T-helper 22 cell (primary cell): ENCODE measurements around the gene MCHR2.

Experiments used
- DNase-seq: peaks from one replicate; pipeline ENCODE4 v3.0.0-alpha.2; 2020; ENCODE audit warnings: low read depth

MCHR2 gene

DNA sequence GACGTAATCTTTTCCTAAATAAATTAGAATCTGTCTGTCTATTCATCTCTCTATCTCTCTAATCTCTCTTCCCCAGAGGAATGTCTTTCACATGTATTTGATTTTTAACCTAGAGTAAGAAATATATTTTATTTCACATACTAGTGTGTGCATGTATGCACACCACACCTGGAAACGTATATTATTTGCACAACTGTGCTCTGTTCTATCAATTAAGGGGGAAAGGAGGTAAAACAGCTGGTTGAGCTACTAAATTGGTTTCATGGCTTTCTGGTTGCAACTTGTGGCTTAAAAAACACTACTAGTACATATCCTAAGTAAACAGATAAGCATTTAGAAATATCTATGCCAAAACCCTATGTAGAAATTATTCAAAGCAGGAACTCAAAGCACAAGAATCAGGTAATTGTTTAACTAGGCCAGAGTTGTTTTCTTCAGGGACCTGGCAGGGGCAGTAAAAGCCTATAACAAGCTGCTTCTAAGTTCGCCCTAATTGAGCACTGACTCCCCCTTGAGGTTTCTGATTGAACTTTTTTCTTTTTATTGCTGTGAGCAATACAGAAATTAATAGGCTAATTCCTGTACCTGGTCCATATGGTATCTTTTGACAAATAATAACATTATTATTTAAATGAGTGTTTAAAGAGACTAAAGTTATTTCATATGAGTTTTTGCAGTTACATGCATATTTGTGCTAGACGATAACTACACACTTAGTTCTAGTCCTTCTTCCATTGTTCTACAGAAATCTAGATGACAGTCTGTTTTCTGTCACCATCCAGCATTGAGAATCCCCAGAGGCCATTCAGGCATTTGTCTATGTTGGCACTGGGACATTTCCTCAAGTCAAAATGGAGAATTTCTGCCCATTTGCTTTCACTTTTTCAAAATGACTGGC is 88.6 kb downstream of the MCHR2 start:
- DNase-seq = no peak

DNA sequence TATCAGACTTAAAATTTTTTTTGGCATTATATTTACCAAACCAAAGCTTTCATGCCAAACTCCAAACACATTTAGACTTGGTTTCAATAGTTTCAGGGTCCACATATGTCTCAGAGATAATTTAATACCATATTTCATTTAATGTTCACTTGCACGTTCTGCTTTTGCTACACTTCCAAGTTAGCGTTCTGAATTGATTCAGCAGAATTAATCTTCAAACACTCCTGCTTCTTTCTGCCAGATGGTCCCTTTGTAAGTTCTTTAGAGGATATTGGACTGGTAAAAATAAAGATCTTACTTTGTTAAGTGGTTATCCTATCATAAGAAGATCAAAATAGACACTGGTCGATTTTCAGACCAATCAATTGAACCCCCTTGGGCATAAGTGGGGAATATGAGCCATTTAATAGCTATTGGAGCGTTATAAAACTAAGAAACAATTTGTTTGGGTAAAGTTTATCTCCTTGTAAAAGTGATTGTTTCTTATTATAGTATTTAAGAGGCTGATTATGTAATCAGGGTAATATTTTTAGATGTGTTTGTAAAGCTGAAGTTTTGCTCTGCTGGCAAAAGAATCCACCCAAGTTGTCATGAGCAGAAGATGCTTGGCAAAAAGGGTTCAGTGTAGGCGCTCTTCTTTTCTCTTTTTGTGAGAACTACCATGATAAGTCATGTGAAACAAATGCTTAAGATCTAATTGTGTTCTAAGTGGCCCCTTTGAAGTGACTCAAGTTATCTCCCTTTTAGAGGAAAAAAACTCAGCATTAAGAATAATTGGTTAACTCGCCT is 92.2 kb downstream of the MCHR2 start:
- no peak for DNase-seq

DNA sequence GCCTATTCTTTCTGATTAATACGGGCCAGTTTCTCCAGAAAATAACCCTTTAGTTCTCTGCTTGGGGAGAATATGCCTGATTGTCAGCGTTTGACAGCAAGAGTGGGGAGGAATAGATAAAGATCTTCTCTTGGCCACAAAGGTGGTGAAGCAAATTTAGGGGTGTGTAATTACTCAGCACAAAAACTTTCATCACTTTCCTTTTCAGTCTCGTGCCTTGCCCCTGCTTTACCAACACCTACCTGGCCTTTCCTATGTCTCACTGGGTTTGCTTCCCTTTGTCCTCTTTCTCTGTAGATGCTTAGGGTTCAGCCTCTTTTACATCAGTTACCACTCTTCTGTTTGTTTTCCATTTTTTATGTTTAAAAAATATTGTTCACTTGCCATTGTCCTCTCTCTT is 99.2 kb downstream of the MCHR2 start:
- DNase-seq = no peak

DNA sequence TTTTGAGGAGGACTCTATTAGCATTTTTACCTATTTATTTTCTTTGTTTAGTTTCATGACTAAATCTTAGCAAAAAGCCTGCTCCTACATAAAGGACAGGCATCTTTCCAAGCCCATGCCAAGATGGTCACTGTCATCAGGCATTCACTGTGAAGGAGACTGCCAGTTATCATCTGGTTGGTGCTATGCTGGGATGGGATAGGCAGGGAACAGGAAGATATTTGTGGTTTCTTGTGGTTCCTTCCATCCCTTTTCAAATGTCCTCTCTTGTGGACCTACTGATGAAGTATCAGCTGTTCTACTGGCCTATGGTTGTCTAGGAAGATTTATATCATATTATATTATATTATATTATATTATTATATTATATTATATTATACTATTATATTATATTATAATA is 107.0 kb downstream of the MCHR2 start:
- DNase-seq = no peak

DNA sequence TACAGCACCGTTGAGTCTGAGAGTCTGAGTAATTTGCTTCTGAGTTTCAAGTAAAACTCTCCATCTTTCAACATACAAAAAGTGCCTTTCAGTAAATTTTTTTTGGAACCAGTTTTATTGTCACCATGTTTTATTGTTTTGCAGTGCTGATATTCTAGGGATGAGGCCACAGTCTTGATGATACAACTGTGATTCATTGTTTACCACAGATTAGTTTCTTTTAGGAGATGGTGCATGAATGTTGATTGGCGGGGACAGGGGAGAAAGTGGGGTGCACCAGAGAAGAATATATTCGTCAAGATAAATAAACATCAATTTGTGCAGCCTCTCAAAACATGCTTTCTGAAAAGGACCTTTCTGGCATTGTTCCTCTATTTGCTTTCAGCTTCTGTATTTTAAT is 109.0 kb downstream of the MCHR2 start:
- no peak for DNase-seq

DNA sequence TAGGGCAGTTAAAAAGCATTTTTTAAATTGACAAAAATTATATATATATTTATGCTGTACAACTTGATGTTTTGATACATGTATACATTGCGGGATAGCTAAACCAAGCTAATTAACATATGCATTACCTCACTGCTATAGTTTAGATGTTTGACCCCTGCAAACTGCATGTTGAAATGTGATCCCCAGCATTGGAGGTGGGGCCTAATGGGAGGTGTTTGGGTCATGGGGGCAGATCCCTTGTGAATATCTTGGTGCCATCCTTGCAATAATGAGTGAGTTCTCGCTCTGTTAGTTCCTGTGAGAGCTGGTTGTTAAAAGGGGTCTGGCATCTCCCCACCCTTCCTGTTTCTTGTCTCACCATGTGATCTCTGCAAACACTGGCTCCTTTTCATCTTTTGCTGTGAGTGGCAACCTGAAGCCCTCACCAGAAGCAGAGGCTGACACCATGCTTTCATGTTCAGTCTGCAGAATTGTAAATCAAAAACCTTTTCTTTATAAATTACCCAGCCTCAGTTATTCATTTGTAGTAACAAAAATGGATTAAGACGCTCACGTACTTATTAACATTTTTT is 111.8 kb downstream of the MCHR2 start:
- DNase-seq = no peak

DNA sequence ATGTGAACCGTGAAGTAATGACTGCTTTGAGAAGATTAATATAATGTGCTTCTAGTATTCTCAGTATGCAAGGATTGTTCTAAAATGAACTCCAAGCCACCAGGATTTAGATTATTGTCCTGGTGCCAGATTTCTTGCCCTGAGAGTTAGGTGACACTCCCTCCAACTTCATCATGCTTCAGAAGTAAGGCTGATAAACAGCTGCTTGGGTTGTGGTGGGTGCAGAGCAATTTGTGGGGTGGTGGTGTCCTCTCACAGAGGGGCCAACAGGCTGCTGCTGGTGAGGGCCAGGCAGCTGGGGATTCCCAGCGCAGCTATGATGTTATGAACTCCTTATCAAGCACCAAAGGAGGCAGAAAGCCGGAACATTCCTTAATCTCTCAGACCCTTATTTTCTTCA is 114.6 kb downstream of the MCHR2 start:
- no peak for DNase-seq

DNA sequence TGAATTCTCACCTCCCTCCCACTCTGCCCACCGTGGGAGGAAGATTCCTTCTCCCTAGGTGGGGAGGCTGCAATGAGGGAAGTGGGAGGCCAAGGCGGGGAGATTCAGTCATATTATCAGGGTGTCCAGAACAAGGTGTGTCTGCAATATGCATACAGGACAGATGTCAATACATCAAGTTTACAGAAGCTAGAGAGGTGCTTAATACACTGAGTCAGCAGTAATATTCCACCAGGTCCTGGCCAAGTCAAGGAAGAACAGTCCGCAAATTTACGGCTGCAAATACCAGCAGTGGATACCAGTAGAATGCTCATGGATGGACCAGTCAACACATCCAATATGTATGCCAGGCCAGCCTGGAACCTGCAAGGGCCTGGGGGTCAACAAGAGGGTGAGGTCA is 119.0 kb downstream of the MCHR2 start:
- no peak for DNase-seq

DNA sequence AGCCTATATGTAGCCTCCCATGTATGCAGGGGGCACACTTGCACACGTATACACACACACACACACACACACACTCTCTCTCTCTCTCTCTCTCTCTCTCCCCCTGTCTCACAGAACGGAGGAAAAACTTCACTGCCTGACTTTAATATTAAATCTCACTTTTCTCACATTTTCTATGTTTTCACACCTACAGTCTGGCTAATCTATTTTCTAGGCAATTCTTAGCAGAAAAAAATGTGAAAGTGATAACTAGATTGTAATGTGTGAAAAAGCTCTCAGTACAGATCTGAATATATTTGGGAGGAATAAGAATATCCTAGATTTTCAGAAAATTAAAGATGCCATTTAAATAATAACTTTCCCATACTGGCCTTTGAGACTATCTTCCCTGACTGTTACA is 120.9 kb downstream of the MCHR2 start:
- no peak for DNase-seq

DNA sequence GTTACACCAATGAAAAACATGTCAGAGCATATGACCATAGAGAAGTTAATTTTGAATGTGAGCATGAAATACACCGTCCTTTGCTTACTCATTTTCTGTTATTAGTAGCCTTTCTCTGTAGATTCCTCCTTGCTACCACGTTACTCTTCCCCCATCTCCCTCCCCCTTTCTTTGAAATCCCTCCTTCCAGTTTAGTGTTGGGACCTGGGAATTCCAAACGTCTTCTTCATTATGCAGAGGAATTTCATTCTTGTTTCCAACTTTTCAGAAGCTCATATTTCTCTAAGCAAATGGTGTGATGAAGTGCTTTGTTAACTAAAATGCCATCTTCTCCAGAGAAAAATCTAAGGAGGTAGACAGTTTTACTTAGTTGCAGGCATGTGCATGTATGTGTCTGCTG is 122.4 kb downstream of the MCHR2 start:
- no peak for DNase-seq
